ENCODE results near the gene PTPRK.

Gene PTPRK

GRCh38 chr6:128305976-128306375 is 214.4 kb downstream of the PTPRK start:
- no peak for TF ChIP-seq CTCF (IDR thresholded peaks at IDR 0.05; ENCODE audit: control insufficient read depth, extremely low read depth, insufficient read depth)
- no peak for DNase-seq (ENCODE audit: low read depth)
- H3K4me3 ChIP-seq (ENCODE audit: low read depth, low read length) = no peak overlapping the region

DNA sequence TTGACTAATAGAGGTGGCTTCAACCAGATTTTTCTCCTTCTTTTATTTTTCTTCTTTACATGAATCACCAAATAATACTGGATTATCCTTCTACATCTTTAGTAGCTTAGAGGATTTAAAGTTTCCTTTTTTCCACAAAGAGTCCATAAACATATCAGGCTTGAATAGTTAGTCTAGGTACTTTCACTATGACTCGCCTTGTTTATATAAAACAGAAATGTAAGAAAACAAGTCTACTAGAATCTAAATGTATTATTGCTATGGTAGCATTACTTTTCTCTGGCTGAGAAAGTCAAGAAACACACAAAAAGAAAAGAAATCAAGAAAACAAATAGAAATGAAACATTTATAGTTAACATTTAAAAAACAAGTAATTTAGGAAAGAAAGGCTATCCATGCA is 215.2 kb downstream of the PTPRK start:
- TF ChIP-seq CTCF (IDR thresholded peaks at IDR 0.05; ENCODE audit: control insufficient read depth, extremely low read depth, insufficient read depth) = no peak
- DNase-seq (ENCODE audit: low read depth) = no peak

DNA sequence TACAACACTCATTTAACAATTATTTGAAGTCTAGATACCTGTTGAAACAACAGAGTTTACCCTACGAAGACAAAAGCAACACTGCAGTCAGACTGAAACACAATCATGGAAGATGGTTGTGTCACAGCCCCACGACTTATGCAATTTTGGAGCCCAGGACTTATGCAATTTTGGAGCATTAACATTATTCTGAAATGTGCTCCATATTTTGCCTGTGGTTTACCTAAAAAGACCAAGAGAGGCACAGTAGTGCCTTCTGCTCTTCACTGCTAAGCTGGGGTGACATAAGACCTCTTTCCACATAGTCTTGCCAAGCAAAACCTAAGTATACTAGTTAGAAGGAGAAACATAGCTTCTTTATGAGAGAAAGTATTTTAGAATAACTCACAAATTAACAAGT is 216.5 kb downstream of the PTPRK start:
- H3K4me3 ChIP-seq (ENCODE audit: low read depth, low read length) = no peak overlapping the region
- no peak for TF ChIP-seq CTCF (IDR thresholded peaks at IDR 0.05; ENCODE audit: control insufficient read depth, extremely low read depth, insufficient read depth)
- no peak for DNase-seq (ENCODE audit: low read depth)

More for the DNA sequence above, 215.2 kb downstream of the PTPRK start:
- no peak overlapping the region for H3K4me3 ChIP-seq (ENCODE audit: low read depth, low read length)

- no peak for TF ChIP-seq CTCF (IDR thresholded peaks at IDR 0.05; ENCODE audit: control insufficient read depth, extremely low read depth, insufficient read depth)
- DNase-seq (ENCODE audit: low read depth) = no peak
- no peak overlapping the region for H3K4me3 ChIP-seq (ENCODE audit: low read depth, low read length)
Measured at GRCh38 chr6:128302942-128303341, 217.5 kb downstream of the PTPRK start.

GRCh38 chr6:128295670-128296069 is 224.7 kb downstream of the PTPRK start:
- H3K4me3 ChIP-seq (ENCODE audit: low read depth, low read length) = no peak overlapping the region
- no peak for TF ChIP-seq CTCF (IDR thresholded peaks at IDR 0.05; ENCODE audit: control insufficient read depth, extremely low read depth, insufficient read depth)
- DNase-seq (ENCODE audit: low read depth) = no peak

DNA sequence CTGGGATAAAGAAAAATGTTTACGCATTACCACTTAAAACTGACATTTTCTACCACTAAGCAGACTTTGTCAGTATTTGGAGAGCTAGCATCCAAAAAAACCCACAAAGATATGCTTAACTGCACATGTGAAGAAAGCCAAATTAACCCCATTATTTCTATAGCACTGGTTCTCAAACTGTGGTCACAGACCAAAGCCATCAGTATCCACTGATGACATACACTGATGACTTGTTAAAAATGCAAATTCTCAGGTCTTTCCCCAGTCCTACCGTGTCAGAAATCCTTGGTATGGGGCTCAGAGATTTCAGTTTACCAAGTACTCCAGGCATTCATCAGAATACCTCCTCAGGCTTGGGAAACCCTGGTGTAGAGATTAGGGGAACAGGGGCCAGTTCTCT is 230.2 kb downstream of the PTPRK start:
- H3K4me3 ChIP-seq (ENCODE audit: low read depth, low read length) = no peak overlapping the region
- no peak for DNase-seq (ENCODE audit: low read depth)
- no peak for TF ChIP-seq CTCF (IDR thresholded peaks at IDR 0.05; ENCODE audit: control insufficient read depth, extremely low read depth, insufficient read depth)

GRCh38 chr6:128284128-128284527 is 236.3 kb downstream of the PTPRK start:
- no peak for TF ChIP-seq CTCF (IDR thresholded peaks at IDR 0.05; ENCODE audit: control insufficient read depth, extremely low read depth, insufficient read depth)
- DNase-seq (ENCODE audit: low read depth) = no peak
- H3K4me3 ChIP-seq (ENCODE audit: low read depth, low read length) = no peak overlapping the region

Data from LNCaP clone FGC (cell line).